ENCODE measurements around the gene LRRC37A. TPM values are rescaled to one million over a fixed set of nuclear protein-coding genes. Genes with fewer than 3 reads are reported as not detected.
"Not testable (repeated sequence)": the region's sequence is repeated elsewhere in the genome, so short reads cannot be mapped to it uniquely, and the experiment has no call there.

LRRC37A gene
- 4.5 TPM for total RNA-seq (ENCODE audit: unreplicated experiment)
- long read RNA-seq = 0 reads

DNA sequence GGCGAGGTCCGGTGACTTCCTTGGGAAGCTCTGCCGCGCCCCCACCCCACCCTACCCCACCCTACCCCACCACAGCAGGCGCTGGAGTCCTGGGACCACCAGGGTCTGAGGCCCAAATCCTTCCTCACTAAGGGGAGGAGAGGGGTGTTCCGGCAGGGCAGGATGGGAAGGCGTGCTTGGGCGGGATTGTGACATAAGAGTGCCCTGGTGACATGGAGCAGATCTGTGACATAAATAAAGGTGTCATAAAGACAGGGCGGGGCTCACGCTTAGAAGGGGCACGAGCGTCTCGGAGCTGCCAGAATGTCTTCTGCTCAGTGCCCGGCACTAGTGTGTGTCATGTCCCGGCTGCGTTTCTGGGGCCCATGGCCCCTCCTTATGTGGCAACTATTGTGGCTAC is at the start of gene LRRC37A:
TSS of gene LRRC37A (plus strand) at position 301 of the 400 bp plus-strand sequence. CDS start at position 304, 3 bp downstream.
- not testable (repeated sequence) for H3K4me1 Mint-ChIP-seq (ENCODE audit: unreplicated experiment); H3K36me3 Mint-ChIP-seq (ENCODE audit: low read depth, unreplicated experiment); H3K27me3 Mint-ChIP-seq (ENCODE audit: unreplicated experiment); H3K27ac Mint-ChIP-seq (ENCODE audit: unreplicated experiment); H3K4me3 Mint-ChIP-seq (ENCODE audit: unreplicated experiment); H3K9me3 Mint-ChIP-seq (ENCODE audit: unreplicated experiment); DNase-seq (ENCODE audit: low spot score)

DNA sequence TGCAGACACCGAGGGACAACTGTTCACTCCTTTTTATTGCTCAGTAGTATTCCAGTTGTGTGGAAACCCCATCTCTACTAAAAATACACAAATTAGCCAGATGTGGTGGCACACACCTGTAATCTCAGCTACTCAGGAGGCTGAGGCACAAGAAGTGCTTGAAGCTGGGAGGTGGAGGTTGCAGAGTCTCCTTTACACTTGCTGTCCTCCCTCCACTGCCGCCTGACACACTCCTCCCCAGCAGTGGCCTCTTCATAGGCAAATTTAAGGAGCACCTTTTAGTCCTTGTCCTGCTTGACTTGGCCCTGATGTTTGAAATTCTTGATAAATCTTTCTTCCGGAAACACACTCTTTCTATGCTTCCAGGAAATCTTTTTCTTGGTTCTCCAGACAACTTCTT is 45.8 kb upstream of the LRRC37A start:
- Mint-ChIP-seq H3K36me3 (ENCODE audit: low read depth, unreplicated experiment) (peaks cover 12% of the 10 kb centered on the region), H3K27ac (ENCODE audit: unreplicated experiment) (peak overlapping the region; percentile 2)
- H3K27me3 Mint-ChIP-seq (ENCODE audit: unreplicated experiment); DNase-seq (ENCODE audit: low spot score); H3K4me3 Mint-ChIP-seq (ENCODE audit: unreplicated experiment); H3K9me3 Mint-ChIP-seq (ENCODE audit: unreplicated experiment); H3K4me1 Mint-ChIP-seq (ENCODE audit: unreplicated experiment): not testable (repeated sequence)

- not testable (repeated sequence) for DNase-seq (ENCODE audit: low spot score); H3K27me3 Mint-ChIP-seq (ENCODE audit: unreplicated experiment); H3K9me3 Mint-ChIP-seq (ENCODE audit: unreplicated experiment); H3K27ac Mint-ChIP-seq (ENCODE audit: unreplicated experiment); H3K4me3 Mint-ChIP-seq (ENCODE audit: unreplicated experiment); H3K4me1 Mint-ChIP-seq (ENCODE audit: unreplicated experiment)
- peaks cover 12% of the 10 kb centered on the region for H3K36me3 Mint-ChIP-seq (ENCODE audit: low read depth, unreplicated experiment)
Observed at GRCh38 chr17:46252804-46253203, 42.1 kb upstream of the LRRC37A start.

DNA sequence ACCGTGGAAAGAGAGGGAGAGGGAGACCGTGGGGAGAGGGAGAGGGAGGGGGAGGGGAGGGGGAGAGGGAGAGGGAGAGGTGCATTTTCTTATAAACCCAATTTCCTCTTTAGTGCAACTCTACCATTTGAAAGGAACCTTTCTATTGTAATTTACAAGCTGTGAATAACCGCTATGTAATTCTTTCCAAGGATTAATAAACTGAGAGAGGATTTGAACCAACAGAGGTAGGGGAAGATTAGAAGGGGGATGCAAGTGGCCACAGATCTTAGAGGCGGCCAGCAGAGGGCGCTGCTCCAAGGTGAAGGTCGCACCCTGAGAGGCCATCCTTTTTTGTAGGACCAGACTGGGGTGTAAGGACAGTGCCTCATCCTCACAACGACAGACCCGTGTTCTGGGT is 41.2 kb upstream of the LRRC37A start:
- H3K36me3 Mint-ChIP-seq (ENCODE audit: low read depth, unreplicated experiment) = peaks cover 12% of the 10 kb centered on the region
- peak; percentile 84 for DNase-seq (ENCODE audit: low spot score)
- H3K27ac Mint-ChIP-seq (ENCODE audit: unreplicated experiment); H3K4me3 Mint-ChIP-seq (ENCODE audit: unreplicated experiment); H3K9me3 Mint-ChIP-seq (ENCODE audit: unreplicated experiment); H3K4me1 Mint-ChIP-seq (ENCODE audit: unreplicated experiment); H3K27me3 Mint-ChIP-seq (ENCODE audit: unreplicated experiment): not testable (repeated sequence)
- TF ChIP-seq CTCF (IDR thresholded peaks at IDR 0.05; ENCODE audit: unreplicated experiment) = peak; percentile 61

DNA sequence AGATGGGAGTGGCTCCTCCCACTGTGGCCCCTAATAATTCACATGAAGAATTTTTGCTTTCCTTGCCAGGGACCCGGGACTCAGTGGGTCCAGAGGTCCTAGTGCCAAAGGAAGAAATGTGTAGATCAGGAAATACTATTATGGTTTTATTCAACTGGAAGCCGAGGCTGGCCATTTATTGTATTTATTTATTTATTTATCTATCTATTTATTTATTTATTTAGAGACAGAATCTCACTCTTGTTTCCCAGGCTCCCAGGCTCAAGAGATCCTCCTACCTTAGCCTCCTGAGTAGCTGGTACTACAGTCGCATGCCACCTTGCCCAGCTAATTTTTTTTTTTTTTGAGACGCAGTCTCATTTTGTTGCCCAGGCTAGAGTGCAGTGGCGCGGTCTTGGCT is 40.7 kb upstream of the LRRC37A start:
- H3K4me1 Mint-ChIP-seq (ENCODE audit: unreplicated experiment); H3K27me3 Mint-ChIP-seq (ENCODE audit: unreplicated experiment); H3K27ac Mint-ChIP-seq (ENCODE audit: unreplicated experiment); DNase-seq (ENCODE audit: low spot score); H3K9me3 Mint-ChIP-seq (ENCODE audit: unreplicated experiment); H3K4me3 Mint-ChIP-seq (ENCODE audit: unreplicated experiment): not testable (repeated sequence)
- H3K36me3 Mint-ChIP-seq (ENCODE audit: low read depth, unreplicated experiment) = peaks cover 10% of the 10 kb centered on the region

DNA sequence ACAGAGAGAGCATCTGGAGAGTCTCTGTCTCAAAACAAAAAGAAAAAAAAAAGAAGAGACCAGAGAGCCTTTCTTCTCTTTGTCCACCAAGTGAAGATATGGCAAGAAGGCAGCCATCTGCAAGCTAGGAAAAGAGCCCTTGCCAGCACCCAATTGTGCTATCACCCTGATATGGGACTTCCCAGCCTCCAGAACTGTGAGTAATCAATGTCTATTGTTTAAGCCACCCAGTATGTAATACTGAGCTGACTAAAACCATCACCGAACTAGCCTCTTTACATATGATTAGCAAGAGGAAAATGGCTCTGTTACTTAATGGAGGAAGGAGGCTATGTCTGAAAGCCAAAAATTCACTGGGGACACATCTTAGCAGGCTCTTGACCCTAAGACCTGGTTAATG is 38.6 kb upstream of the LRRC37A start:
- not testable (repeated sequence) for H3K9me3 Mint-ChIP-seq (ENCODE audit: unreplicated experiment); H3K27ac Mint-ChIP-seq (ENCODE audit: unreplicated experiment); H3K4me1 Mint-ChIP-seq (ENCODE audit: unreplicated experiment); DNase-seq (ENCODE audit: low spot score); H3K27me3 Mint-ChIP-seq (ENCODE audit: unreplicated experiment); H3K36me3 Mint-ChIP-seq (ENCODE audit: low read depth, unreplicated experiment); H3K4me3 Mint-ChIP-seq (ENCODE audit: unreplicated experiment)

GRCh38 chr17:46259845-46260661 is 34.9 kb upstream of the LRRC37A start:
- not testable (repeated sequence) for H3K27me3 Mint-ChIP-seq (ENCODE audit: unreplicated experiment); H3K4me1 Mint-ChIP-seq (ENCODE audit: unreplicated experiment); H3K9me3 Mint-ChIP-seq (ENCODE audit: unreplicated experiment); H3K36me3 Mint-ChIP-seq (ENCODE audit: low read depth, unreplicated experiment); H3K27ac Mint-ChIP-seq (ENCODE audit: unreplicated experiment)
- H3K4me3 Mint-ChIP-seq (ENCODE audit: unreplicated experiment) = peak overlapping the region; percentile 74
- peak; percentile 75 for DNase-seq (ENCODE audit: low spot score)

GRCh38 chr17:46262271-46262670 is 32.7 kb upstream of the LRRC37A start:
- H3K36me3 Mint-ChIP-seq (ENCODE audit: low read depth, unreplicated experiment) = peaks cover 7% of the 10 kb centered on the region
- no peaks in the 10 kb centered on the region for H3K9me3 Mint-ChIP-seq (ENCODE audit: unreplicated experiment)
- H3K27me3 Mint-ChIP-seq (ENCODE audit: unreplicated experiment) = peaks cover 16% of the 10 kb centered on the region
- TF ChIP-seq CTCF (IDR thresholded peaks at IDR 0.05; ENCODE audit: unreplicated experiment) = no peak
- DNase-seq (ENCODE audit: low spot score) = no peak
- no peak overlapping the region for H3K27ac Mint-ChIP-seq (ENCODE audit: unreplicated experiment)
- peaks cover 12% of the 10 kb centered on the region for H3K4me1 Mint-ChIP-seq (ENCODE audit: unreplicated experiment)
- no peak overlapping the region for H3K4me3 Mint-ChIP-seq (ENCODE audit: unreplicated experiment)

Data from endothelial cell (in vitro differentiated cells).